ENCODE results near the gene SEMA5A.
A peak's percentile ranks its signal among the peaks of the same experiment; 100 is the strongest.

Gene SEMA5A

DNA sequence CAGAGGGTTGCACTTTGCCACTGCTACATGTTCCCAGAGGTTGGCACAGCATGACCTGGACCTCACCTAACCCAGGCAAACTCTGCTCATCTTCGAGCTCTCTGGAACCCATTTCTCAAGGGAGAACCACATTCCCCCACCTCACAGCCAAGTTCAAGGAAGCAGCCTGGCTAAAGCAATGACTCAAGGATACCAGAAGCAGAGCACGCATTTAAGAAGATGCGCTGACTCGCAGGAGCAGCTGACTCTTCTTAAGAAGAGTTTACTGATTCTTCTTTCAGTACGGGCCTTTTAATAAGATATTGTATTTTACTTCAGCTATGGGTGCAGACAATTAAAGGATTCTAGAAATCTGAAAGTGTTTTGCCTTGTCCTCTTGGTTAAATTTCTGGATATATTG lies 4.1 kb upstream of the SEMA5A start:
- no peak for DNase-seq (ENCODE audit: low read depth)

DNA sequence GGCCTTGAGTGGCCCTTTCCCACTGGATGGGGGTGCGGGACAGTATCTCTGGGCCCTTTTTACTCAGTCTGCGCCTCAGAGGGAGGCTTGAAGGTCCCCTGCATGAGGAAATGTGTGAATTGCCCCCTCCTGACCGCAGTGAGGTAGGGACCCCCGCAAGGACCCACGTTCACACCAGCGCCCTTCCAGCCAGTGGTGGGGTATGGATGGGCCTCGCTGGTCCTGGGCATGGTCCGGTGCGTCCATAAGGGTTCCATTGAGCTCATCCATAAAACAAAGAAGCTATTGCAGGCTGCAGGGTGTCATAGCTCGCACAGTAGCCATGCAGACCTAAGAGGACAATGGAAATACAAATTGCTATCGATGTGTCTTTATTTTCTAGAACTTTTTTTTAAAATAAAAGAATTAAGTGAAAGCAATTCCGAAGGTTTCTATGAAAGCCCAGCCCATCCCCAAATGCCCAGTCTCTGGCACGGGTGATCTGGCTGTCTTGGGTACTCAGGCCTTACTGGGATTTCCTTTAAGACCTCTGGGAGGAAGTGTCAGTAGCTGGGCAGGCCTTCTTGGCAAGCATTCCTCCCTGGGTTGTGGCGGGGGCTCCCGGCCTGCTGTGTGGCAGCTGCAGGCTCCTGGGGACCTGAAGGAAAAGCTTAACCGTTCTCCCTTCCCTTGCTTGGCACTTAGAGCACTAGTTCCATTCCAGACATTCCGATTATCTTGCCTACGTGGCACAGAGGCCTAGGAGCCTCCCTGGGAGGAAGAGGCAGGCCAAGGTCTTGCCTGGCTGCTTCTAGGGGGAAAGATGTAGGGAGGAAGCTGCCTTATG lies 1.5 kb upstream of the SEMA5A start:
- DNase-seq (ENCODE audit: low read depth) = peak; percentile 85

GRCh38 chr5:9545136-9545991 lies 511 bp downstream of the SEMA5A start:
- DNase-seq (ENCODE audit: low read depth) = no peak

DNA sequence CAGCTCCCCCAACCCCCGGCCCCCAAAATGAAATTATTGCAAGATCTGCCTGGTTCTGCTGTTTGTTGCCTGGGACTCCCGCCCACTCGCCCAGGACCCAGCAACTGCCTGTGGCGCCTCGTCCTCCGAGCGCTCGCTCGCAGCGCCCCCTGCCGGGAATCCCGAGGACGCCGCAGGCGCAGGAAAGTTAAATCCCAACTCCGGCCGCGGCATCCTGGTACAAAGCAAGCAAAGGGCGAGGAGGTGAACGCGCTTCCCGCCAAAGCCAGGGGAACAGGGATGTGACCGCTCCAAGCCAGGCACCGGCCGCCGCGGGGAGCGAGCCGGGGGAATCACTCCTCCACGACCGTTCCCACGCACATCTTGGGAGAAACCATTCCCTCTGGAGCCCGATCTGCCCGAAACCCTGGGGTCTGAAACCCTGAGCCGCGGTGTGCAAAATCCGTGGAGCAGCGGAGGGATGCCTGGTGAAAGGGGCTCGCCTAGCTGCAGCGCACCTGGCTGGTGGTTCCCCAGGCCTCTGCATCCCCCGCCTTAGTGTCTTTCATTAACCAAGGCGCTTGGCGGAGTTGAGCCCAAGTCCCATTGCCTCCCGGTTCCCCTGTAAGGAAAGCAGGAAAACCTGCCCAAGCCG lies 1.3 kb downstream of the SEMA5A start:
- peak; percentile 77 for DNase-seq (ENCODE audit: low read depth)

DNA sequence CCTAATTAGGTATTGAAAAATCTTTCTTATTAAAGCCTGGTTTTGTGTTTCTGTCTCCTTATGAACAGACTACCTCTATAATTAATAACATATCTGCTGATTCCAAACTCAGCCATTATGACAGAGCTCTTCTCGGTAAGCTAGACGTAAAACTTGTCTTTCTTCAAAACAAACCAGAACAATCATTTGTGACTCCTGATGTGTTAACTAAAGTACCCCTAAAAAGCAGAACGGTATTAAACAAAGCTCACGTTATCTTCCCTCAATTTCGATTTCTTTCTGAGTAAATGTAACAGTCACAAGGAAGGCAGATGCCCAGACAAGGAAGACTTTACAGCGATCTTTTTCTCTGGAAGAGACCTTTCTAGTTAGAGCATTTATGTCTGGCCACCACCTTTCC lies 1.8 kb downstream of the SEMA5A start:
- no peak for DNase-seq (ENCODE audit: low read depth)

GRCh38 chr5:9543311-9543920 lies 2.5 kb downstream of the SEMA5A start:
- DNase-seq (ENCODE audit: low read depth) = no peak

GRCh38 chr5:9540791-9541190 lies 5.1 kb downstream of the SEMA5A start:
- DNase-seq (ENCODE audit: low read depth) = no peak

DNA sequence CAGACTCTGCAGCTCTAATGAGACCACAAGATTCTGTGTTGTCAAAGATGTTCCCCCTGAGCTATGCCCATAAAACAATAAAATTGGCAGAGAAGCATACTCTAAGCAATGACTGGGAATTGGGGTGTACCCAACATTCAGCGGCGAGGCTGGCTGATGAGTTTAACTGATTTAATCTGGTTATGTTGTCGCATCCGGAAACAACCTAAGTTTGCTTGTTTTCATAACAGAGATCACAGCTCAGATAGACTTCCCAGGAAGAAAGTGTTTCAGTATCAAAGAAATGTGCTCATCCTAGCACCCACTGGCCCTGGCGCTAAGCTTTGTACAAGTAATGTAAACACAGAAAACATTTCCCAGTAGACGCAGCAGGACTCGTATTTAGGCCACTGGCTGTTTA lies 7.4 kb downstream of the SEMA5A start:
- DNase-seq (ENCODE audit: low read depth) = no peak

- DNase-seq (ENCODE audit: low read depth) = no peak
These were observed 8.4 kb downstream of the SEMA5A start for GRCh38 chr5:9537223-9538141.

GRCh38 chr5:9536717-9537116 lies 9.2 kb downstream of the SEMA5A start:
- DNase-seq (ENCODE audit: low read depth) = no peak

GRCh38 chr5:9534881-9535517 lies 10.9 kb downstream of the SEMA5A start:
- no peak for DNase-seq (ENCODE audit: low read depth)

- DNase-seq (ENCODE audit: low read depth) = no peak
These were observed 12.1 kb downstream of the SEMA5A start for GRCh38 chr5:9533562-9534364.

GRCh38 chr5:9533096-9533495 lies 12.8 kb downstream of the SEMA5A start:
- DNase-seq (ENCODE audit: low read depth) = no peak

DNA sequence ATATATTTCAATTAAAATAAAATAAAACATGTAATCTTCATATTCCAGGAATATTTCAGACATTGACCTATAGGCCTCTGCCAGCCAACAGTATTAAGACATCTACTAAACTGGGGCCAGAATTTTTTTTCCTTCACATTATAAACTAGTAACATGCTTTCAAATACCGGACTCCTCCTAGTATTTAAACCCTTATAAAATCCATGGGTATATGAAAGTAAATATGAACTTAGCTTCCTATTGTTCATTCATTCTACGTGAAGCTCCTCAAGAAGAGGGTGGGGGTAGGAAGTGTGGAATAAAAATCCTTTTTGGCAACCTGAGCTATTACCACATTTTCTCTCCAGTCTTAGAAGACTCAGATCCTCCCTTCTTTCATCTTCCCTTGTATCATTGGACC lies 16.4 kb downstream of the SEMA5A start:
- no peak for DNase-seq (ENCODE audit: low read depth)

DNA sequence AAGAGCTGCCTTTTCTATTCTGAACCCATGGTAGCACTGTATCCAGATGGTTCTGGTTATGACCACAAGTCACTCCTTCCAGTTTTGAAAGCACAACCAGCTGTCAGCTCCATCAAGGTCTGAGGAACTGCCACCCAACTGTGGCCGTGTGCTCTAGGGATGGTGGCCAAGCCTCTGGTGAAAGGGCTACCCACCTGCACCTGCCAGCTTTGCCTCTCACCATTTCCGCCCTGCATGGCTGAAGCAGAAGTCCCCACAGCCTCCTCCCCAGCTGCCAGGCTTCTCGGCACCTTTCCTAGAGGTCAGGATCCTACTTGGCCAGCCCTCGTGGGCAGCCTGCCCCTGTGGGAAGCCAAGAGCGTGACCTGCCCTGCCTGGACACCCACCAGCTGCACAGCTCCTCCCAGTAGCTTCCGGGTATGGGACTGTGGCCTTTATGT lies 16.8 kb downstream of the SEMA5A start:
- DNase-seq (ENCODE audit: low read depth) = no peak

DNA sequence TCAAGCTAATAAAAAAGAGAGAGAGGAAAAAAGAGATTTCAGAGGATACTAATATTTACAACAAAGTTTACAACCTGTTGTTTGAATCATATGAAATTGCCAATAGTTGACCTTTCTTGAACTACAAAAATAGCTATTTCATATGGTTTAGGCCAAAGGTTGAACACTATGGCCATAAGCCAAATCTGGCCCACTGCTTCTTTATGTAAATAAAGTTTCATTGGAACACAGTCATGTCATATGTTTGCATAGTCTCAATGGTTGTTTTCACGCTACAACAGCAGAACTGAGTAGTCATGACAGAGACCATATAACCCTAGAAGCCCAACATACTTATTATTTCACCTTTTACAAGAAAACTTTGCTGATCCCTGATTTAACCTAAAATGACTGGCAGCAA lies 20.9 kb downstream of the SEMA5A start:
- DNase-seq (ENCODE audit: low read depth) = no peak

DNA sequence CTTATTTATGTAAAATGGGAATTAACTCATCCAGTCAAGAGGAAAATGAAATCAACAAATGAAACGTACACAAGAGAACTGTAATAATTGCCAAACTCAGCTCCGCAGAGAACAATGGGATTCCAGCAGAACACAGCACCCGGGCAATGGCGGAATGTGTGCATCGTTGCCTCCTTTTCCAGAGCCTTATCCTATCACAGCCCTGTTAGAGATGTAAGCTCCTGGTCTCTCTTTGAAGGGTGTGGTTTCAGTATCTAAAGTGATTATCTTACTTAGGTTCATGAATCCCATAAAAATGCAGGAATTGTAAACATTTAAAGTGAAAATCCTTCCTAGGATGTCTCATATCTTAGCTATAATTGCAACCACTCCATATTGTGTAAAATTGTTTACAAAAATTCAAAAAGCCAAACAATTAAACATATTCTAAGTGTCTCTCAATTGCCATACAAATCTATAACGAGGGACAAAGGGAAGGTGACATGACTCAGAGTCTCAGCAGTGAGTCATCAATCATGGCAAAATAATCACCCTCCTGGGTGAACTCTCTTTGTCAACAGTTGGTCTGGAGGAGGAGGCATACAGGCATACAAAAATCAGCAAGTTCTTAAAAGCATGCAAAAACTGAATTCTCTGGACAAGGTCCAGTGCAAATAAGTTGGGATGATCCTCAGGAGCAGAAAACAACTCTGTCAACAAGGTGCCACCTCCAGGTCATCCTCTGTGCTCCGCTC lies 22.6 kb downstream of the SEMA5A start:
- DNase-seq (ENCODE audit: low read depth) = no peak

- DNase-seq (ENCODE audit: low read depth) = no peak
These were observed 26.3 kb downstream of the SEMA5A start for GRCh38 chr5:9519537-9519936.

DNA sequence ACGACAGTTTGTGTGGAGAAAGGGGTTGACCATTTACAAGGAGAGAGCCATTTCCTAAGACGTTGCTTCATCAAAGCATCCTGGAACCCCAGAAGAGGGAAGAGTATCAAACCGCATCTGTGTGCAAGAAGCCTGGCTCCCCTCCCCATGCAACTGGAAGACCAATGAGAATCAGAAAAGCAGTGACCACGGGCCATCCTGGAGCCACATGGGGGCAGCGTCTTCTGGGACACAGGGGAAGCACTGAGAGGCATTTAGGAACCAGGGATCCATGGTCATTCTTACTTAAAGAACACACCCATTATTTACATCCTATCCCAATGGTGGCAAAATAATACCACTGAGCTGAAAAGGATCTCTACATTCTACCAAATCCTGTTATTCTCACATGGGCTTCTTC lies 29.3 kb downstream of the SEMA5A start:
- no peak for DNase-seq (ENCODE audit: low read depth)
